ENCODE results near the gene GSE1.

- no peak for TF ChIP-seq POLR2A (IDR thresholded peaks at IDR 0.05)
- TF ChIP-seq POLR2AphosphoS5 (IDR thresholded peaks at IDR 0.05) = no peak
- no peak for TF ChIP-seq CTCF (IDR thresholded peaks at IDR 0.05)
- no peak for TF ChIP-seq EP300 (IDR thresholded peaks at IDR 0.05)
Observed at GRCh38 chr16:85567935-85568334, 45.2 kb upstream of the GSE1 start.
